Nucleus accumbens (tissue), 56 donors: ENCODE data around the gene TPBG.

ENCODE experiments used
- DNase-seq, 56 donors: peaks; one replicate each; lab custom pipeline; 2025; lab: John Stamatoyannopoulos, UW

Gene TPBG, protein sequence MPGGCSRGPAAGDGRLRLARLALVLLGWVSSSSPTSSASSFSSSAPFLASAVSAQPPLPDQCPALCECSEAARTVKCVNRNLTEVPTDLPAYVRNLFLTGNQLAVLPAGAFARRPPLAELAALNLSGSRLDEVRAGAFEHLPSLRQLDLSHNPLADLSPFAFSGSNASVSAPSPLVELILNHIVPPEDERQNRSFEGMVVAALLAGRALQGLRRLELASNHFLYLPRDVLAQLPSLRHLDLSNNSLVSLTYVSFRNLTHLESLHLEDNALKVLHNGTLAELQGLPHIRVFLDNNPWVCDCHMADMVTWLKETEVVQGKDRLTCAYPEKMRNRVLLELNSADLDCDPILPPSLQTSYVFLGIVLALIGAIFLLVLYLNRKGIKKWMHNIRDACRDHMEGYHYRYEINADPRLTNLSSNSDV

DNA sequence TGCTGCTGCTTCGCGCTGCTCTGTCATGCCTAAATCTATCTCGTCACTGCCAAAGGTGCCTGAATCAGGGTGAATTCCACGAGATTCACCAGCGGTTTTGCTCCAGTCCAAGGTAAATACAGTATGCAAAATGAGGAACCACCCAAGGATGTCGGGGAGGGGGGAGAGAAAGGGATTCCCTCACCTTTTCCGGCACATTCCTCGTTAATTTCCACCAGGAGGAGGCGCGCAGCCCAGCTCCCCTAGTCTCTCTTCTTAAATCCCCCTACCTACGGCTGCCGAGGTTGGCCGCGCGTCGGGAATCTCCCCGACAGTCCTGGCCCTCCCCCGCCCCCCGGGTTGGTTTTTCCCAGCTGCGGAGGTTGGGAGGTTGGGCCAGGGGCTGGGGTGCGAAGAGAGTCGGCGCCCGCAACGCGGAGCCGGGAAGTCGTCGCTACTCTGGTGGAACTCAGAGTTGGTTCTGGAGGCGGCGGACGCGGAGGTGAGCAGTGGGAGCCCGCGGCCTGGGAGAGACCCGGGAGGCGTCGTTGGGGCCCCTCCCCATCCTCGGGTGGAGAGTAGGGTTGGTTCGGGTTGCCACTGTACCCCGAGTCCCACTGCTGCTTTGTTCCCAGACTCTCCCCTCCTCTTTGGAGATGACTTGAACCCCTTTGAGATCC, at the start of gene TPBG:
Gene TPBG (plus strand): TSS at position 390 of the 659 bp plus-strand sequence. CDS start 1,145 bp downstream, outside the sequence.
- DNase-seq, result peak in 20 of 56 donors; percentile 4 to 67 (median 38)

DNA sequence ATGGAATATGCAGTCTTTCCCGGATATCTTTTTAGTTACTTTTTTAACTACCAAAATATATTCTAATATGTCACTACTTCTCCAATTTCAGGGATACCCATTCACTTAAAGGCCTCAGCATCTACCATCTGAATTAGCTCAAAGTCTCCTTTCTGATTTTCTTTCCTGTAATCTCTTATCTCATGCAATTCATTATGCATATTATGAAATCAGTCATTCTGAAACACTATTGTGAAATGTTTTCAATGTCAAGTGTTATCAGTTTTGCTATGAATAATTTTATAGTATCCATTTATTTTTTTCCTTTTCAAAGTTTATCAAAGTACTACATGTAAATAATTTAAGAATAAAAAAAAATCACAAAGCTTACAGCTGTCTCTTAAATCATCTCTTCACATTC, 41.2 kb upstream of the TPBG start:
- DNase-seq, result no peak

DNA sequence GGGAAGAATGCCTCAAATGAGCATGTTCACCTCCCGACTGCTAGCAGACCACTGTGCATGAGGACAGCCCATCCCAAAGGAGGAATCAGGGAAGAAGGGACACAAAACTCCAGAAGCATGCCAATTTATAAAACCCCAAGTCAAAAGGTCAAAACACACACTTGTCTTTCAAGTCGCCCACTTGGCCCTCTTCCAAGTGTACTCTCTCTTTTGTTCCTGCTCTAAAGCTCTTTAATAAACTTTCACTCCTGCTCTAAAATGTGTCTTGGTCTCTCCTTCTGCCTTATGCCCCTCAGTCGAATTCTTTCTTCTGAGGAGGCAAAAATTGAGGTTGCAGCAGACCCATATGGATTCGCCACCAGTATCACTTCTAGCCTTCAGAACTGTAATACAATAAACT, 33.9 kb upstream of the TPBG start:
- DNase-seq, result no peak

DNA sequence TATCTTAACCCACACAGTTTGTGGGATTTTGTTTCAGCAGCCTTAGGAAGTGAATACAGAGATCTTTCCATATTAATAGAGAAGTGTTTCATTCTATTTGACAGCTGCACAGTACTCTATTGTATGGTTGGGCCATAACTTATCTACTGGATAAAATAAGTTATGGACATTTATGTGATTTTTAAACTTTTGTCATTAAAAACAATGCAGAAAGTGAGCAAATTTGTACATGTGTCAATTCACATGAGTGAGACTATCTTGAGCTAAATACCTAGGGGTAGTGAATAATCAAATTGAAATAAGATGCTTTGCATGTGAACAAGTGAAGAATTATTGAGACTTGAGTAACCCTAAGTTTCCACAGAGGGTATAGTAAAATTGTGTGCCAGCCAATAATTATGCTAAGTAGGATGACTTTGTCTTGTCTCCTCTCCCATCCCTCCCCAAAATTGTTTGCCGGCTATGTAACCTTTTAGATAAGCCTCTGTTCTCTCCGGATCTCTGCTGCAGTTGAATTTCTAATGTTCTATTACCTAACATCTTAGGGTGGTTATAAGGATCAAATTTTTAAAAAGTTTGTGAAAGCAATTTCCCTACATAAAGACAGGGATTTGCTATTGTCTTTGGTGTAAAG, 33.3 kb upstream of the TPBG start:
- no peak for DNase-seq

DNA sequence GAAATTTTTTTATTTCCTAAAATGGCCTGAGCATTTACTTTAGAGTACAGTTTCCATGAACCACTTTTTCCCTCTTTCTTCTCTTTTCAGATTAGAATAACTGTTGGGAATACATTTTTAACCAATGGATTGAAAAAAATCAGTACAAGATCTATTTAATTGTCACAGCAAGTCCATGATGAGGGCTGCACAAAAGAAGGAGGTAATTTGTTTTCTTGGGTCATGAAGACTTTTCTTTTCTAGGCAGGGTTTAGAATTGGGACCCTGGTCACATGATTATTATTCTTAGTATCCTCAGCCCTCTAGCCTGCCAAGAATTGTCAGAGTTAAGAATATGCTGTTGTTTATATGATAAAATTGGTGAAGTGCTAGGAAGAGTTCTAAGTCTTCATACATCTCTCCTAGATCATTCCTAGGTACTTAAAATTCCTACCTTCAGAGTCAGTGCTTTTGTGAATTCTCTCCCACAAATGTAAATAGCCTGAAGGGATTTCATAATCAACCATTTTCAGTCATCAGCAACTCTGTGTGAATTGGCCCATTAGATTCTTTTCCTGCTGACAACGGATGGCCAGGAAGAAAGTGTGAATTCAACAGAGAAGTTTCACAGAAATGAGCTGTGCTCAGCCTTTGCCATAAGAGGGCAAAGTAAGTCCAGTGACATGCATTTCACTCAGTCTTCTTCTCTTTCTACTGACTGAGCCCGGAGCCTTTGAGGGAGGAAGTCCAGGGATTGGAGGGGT, 32.4 kb upstream of the TPBG start:
- DNase-seq, result no peak

DNA sequence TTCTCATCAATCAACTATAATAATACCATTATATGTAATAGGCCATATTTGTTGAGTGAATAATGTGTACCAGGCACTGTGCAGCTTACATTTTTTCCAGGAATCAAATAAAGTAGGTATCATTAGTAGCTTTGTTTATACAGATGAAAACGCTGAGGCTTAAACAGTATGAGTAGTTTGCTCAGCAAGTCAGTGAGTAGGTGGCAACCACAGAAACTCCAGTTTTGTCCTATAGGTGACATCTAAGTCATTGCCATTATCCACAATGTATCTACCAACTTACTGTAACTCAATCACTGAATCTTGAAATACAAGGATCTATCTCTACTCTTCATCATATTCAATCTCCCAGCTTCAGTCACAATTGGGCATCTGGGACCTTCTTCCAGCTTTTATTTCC, 29.8 kb upstream of the TPBG start:
- DNase-seq, result no peak

DNA sequence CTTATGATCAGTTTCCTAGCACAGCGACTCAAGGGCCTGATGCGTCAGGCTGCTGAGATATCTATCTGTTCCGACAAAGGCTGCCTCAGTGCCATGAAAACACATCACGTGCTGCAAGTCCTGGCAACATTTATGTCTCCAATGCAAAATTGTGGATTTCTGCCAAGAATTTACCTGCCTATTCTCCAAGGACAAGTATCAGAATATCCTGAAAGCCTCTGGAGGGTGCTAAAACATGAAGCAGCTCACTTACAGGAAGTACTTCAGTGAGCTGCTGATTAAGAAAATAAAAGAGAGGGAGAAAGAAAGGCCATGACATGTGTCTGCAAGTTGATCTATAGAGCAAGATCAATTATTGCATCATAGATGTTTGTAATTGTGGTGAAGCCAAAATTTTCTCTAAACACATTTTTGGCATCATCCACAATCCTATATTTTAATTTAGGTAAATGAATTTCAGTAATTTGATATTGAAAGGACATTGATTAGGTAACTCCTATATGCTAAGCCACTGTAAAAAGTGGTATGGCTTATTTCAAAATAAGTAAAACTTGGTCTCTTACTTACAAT, 25.8 kb upstream of the TPBG start:
- DNase-seq, result no peak

DNA sequence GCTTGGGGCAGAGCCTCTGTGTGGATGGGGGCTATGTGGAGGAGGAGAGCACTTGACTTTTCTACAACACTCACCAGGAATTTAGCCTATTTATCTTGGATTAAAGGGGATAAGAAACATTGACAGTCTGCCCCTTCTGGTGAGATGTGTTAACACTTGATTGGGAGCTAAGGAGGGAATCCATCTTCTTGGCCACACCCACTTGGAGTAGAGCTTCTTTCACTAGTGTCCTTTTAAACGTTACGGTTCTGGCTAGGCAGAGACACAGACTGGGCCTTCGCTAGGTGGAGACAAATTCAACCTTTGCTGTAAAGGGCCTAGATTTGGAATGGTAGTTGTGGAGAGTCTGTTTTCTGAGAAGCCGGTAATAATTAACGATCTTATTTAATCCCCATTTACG, 15.5 kb upstream of the TPBG start:
- no peak for DNase-seq

DNA sequence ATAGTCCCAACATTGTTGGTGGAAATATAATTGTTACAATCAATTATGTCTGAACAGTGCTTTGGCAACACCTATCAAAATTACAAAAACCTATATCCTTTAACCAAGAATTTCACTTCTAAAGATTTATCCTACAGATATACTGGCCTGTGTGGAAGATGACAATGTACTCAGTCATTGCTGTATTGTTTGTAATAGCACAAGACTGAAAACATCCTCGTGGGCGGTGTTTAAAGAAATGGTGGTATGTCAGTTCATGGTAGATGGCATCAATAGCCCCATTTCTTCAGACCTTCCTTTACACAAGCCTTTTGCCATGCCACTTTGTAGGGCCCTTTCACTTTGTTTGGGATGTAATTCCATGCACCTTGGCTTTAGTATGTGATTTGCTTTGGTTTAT, 9.8 kb upstream of the TPBG start:
- DNase-seq, result no peak

DNA sequence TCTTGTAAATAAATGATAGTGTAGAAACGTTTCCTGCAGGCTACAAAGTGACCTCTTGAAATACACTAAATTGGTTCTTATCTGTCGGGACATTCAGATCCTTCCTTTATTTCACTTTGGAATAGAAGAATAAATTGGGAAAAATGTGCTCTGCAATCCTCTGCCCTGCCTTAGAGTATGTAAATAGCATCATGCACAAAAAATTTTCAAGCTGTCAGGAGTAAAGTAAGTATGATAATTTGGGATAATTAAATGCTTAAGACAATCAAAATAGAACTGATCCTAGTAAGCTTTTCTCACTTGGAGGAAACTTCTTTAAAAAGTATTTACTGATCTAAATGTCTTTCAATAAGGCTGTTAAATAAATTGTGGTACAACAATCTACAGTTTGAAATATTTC, 3.1 kb upstream of the TPBG start:
- no peak for DNase-seq

DNA sequence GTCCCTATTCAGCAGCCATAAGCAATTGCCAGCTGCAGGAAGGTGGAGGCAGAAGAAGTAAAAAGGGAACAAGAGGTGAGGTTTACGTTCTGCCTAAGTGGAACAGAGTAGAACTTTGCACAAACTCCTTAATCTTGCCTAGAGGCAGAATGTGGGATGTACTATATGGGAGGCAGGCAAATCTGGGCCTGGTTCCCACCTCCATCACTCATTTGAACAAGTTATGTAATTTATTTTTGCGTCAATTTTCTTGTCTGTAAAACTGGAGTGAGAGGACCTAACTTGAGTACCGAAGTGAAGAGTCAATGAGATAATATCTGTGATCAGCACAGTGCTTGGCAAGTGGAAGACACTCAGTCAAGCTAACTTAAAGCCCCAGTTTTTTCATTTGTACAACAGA, 2.0 kb upstream of the TPBG start:
- DNase-seq, result peak in 4 of 56 donors; percentile 5 to 20 (median 10)

DNA sequence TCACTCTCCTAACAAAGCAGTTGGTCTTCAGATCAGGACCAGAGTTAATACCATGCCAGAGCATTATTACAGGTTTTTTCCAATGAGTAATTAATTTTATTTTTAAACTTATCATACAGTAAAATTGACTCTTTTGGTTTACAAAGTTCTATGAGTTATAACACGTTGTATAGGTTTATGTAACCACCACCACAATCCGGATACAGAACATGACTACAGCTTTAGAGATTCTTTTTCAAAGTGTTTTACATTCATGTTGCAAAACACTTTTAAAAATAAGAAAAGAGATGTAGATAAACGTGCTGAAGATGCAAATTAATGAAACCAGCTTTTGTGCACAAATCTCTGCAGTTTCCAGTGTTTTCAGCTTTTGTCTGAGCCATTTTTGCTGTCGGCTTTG, 1.5 kb upstream of the TPBG start:
- no peak for DNase-seq

DNA sequence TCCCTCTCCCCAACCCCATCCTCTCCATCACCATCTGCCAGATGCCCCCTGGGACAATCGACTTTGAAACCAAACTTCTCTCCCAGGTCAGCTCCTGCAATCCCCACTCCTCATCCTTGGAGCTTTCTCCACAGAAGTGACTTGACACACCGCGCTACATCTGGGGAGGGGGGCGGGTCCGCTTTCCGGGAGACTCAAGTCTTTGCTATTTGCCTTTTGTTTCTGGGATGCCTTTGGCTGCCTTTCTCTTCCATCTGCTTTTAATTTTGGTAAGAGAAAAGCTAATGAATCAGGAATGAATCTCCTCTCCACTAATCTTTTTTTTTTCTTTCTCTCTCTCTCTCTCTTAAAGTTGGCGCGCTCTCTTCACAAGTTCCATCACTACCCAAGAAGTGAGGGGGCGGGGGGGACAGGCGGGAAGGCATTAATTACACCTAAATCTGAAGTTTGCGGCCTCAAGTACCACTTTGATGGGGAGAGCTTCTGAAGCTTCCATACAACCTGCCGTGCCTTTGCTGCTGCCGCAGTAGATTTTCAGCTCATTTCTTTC, 664 bp upstream of the TPBG start:
- DNase-seq, result no peak

DNA sequence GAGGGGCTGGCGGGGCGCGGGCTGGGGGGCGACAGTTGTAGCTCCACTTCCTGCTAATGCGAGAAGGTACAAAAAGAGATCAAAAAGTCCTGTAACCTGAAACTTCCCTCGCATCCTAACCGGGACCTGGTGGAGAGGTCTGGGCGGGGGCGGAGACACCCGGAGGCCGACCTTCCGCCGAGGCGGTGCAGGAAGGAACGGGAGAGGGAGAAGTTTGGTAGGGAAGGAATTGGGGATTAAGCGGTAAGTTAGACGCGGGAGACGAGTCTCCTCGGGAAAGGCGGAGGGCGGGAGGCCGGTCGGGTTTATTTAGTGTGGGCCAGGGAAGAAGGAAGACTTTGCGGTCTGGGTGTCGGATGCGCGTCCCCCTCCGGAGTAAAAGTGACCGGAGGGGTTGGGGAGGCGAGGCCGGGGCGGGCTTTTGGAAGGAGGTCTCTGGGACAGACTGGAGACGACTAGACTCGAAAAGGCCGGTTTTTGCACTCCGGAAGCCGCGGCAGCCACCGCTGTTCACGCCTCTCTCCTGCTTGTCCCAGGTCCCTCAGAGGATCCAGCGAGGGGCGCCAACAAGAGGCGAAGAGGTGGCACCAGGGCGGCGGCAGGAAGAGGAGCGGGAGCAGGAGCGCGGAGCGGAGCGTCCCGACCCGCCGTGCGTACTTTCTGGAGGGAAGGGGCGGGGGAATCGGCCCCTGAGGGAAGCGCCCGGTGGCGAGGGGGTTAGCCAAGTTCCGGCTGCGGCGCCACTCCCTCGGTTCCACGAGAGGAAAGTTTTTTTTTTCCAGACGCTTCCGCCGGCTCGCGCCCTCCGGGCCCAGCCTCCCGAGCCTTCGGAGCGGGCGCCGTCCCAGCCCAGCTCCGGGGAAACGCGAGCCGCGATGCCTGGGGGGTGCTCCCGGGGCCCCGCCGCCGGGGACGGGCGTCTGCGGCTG, 734 bp downstream of the TPBG start:
- peak in 4 of 56 donors; percentile 3 to 31 (median 26) for DNase-seq

DNA sequence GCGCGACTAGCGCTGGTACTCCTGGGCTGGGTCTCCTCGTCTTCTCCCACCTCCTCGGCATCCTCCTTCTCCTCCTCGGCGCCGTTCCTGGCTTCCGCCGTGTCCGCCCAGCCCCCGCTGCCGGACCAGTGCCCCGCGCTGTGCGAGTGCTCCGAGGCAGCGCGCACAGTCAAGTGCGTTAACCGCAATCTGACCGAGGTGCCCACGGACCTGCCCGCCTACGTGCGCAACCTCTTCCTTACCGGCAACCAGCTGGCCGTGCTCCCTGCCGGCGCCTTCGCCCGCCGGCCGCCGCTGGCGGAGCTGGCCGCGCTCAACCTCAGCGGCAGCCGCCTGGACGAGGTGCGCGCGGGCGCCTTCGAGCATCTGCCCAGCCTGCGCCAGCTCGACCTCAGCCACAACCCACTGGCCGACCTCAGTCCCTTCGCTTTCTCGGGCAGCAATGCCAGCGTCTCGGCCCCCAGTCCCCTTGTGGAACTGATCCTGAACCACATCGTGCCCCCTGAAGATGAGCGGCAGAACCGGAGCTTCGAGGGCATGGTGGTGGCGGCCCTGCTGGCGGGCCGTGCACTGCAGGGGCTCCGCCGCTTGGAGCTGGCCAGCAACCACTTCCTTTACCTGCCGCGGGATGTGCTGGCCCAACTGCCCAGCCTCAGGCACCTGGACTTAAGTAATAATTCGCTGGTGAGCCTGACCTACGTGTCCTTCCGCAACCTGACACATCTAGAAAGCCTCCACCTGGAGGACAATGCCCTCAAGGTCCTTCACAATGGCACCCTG, 1.6 kb downstream of the TPBG start:
- peak in 1 of 56 donors; percentile 16 for DNase-seq

DNA sequence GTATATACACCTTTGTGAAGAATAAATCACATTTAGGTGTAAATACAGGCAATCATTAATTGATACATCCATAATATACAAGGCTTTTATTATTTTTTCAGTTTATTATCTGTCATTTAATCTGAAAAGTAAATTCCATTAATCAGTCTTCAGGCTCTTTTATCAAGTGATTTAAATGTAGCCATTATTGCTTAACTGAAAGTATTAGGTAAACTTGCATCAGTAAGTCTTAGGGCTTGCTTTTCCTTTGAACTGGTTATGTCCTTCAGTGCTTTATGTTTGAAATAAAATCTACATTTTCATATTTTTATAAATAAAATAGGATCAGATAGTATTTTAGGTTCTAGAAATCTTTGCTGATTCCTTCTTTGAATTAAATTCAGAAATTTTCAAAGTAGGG, 4.1 kb downstream of the TPBG start:
- DNase-seq, result no peak

DNA sequence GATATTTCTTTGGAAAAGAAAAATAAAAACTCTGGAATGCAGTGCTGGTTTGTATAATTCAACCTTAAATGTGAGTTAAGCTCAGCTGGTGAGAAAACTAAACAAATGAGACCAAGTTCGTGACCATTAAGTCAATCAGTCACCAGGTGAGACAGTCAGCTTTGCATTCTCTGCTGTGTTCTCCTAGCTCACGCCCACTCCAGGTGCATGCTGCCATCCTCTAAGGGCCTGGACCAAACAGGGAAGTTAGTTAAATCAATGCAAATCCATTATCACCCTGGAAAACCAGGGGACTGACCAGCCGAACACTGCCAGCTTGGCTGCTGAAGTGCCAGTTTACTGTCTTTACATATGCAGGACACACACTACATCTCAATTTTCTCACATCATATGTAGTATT, 7.2 kb downstream of the TPBG start:
- DNase-seq, result no peak

DNA sequence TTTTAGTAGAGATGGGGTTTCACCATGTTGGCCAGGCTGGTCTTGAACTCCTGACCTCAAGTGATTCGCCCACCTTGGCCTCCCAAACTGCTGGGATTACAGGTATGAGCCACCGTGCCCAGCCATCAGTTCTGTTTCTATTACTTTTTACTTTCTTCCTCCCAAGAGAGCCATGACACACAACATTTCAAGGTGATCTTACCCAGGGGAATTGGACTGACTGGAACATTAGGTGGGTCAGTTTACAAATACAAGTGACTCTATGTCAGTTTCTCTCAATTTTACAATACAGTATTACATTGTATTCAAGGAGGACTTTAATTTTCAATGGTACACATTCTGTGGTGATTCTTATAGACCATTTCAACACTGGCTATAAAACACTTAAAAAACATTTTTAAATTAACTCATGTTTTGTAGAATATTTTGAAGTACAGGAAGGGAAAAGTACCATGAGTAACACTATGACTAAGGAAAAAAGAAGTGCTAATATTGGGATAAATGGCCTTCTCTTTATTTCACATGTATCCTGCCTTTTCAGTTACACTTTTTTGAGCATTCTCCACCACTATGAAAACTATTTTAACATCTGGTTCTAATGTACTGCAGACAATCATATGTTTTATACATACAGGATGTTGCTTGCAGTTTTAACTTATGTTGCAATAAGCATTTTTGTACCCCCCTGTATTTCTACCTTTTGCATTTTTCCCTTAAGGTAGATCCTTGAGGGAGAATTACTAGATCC, 8.4 kb downstream of the TPBG start:
- DNase-seq, result no peak
